WTC11 (cell line): Measurements from ENCODE around the gene COL12A1. TPM values are rescaled to one million over a fixed set of nuclear protein-coding genes. Genes with fewer than 3 reads are reported as not detected.
"Not testable (repeated sequence)": the region's sequence is repeated elsewhere in the genome, so short reads cannot be mapped to it uniquely, and the experiment has no call there.

ENCODE experiments used
- ATAC-seq: fragments of 200-7000 bp; cut with Tn5 transposase; 2 replicates; pipeline ENCODE4 v1.10.0; 2021; ENCODE audit warnings: mild to moderate bottlenecking, moderate library complexity
- CTCF ChIA-PET: fragments of 300-600 bp; sonication (Branson Sonifier 250); formaldehyde crosslinking; loops from one replicate; lab custom pipeline; 2021; ENCODE audit warnings: antibody characterized with exemption; lab: Charles Lee
- POLR2A ChIA-PET: fragments of 350-600 bp; sonication (Branson Sonifier 250); formaldehyde crosslinking; loops from one replicate; lab custom pipeline; 2021; ENCODE audit warnings: antibody characterized with exemption; lab: Charles Lee
- DNase-seq: peaks from one replicate; pipeline ENCODE4 v3.0.0; 2021; ENCODE audit warnings: low spot score
- H3K27ac Mint-ChIP-seq: 2 replicates; pipeline ENCODE4 v1.8.0; 2021; ENCODE audit warnings: mixed read lengths
- H3K27me3 Mint-ChIP-seq: 2 replicates; pipeline ENCODE4 v1.8.0; 2021; ENCODE audit warnings: low read depth, mild to moderate bottlenecking, moderate library complexity, mixed read lengths
- H3K36me3 Mint-ChIP-seq: 2 replicates; pipeline ENCODE4 v1.8.0; 2021; ENCODE audit warnings: mixed read lengths
- H3K4me1 Mint-ChIP-seq: 2 replicates; pipeline ENCODE4 v1.8.0; 2022; ENCODE audit warnings: mixed read lengths
- H3K4me3 Mint-ChIP-seq: 2 replicates; pipeline ENCODE4 v1.8.0; 2021; ENCODE audit warnings: mild to moderate bottlenecking, moderate library complexity, mixed read lengths
- H3K9me3 Mint-ChIP-seq: 2 replicates; pipeline ENCODE4 v1.8.0; 2021; ENCODE audit warnings: mixed read lengths
- ATF1 ChIP-seq: sonication (generic); formaldehyde crosslinking; IDR thresholded peaks from 2 replicates; pipeline ENCODE4 v1.8.1; 2023; ENCODE audit warnings: mild to moderate bottlenecking, moderate library complexity, missing genetic modification reagents
- ATF3 ChIP-seq: sonication (generic); formaldehyde crosslinking; conservative IDR thresholded peaks from 2 replicates; pipeline ENCODE4 v1.8.1; 2022; ENCODE audit warnings: mild to moderate bottlenecking, missing genetic modification reagents
- EMX1 ChIP-seq: fragments of 250-450 bp; sonication (Bioruptor Pico); IDR thresholded peaks from 2 replicates; pipeline ENCODE4 v1.8.0; 2021; ENCODE audit warnings: mild to moderate bottlenecking
- GTF2I ChIP-seq: fragments of 250-450 bp; sonication (Bioruptor Pico); conservative IDR thresholded peaks from 2 replicates; pipeline ENCODE4 v1.4.0; 2021; ENCODE audit warnings: mild to moderate bottlenecking
- NFATC4 ChIP-seq: fragments of 250-450 bp; sonication (Bioruptor Pico); IDR thresholded peaks from 2 replicates; pipeline ENCODE4 v1.9.0; 2021; ENCODE audit warnings: mild to moderate bottlenecking
- STAT6 ChIP-seq: sonication (generic); formaldehyde crosslinking; conservative IDR thresholded peaks from 2 replicates; pipeline ENCODE4 v1.8.1; 2023; ENCODE audit warnings: mild to moderate bottlenecking, low read depth, missing genetic modification reagents, moderate library complexity
- USF1 ChIP-seq: sonication (generic); formaldehyde crosslinking; IDR thresholded peaks from 2 replicates; pipeline ENCODE4 v1.8.0; 2022; ENCODE audit warnings: mild to moderate bottlenecking, missing genetic modification reagents
- ZNF416 ChIP-seq: fragments of 250-450 bp; sonication (Bioruptor Pico); IDR thresholded peaks from 2 replicates; pipeline ENCODE4 v1.9.0; 2021; ENCODE audit warnings: mild to moderate bottlenecking, inconsistent platforms
- ZNF425 ChIP-seq: fragments of 250-450 bp; sonication (Bioruptor Pico); conservative IDR thresholded peaks from 2 replicates; pipeline ENCODE4 v1.9.0; 2021; ENCODE audit warnings: mild to moderate bottlenecking
- ZNF512 ChIP-seq: sonication (generic); formaldehyde crosslinking; IDR thresholded peaks from 2 replicates; pipeline ENCODE4 v1.8.1; 2022; ENCODE audit warnings: missing genetic modification reagents, borderline replicate concordance
- total RNA-seq: library from RNA; stranded (reverse); gene quantifications from 3 replicates; pipeline ENCODE4 v1.2.3, GENCODE V29; 2021
- TF ChIP-seq, protein P1 (sequence below): sonication (generic); formaldehyde crosslinking; IDR thresholded peaks from 2 replicates; pipeline ENCODE4 v1.8.1; 2023; ENCODE audit warnings: mild to moderate bottlenecking, missing genetic modification reagents, borderline replicate concordance
- TF ChIP-seq, protein P2 (sequence below): fragments of 250-450 bp; sonication (Bioruptor Pico); IDR thresholded peaks from 2 replicates; pipeline ENCODE4 v1.9.0; 2021; ENCODE audit warnings: mild to moderate bottlenecking, borderline replicate concordance
- TF ChIP-seq, protein P3 (sequence below): sonication (generic); formaldehyde crosslinking; IDR thresholded peaks from 2 replicates; pipeline ENCODE4 v1.8.1; 2023; ENCODE audit warnings: mild to moderate bottlenecking, missing genetic modification reagents
- TF ChIP-seq, protein P4 (sequence below): sonication (generic); formaldehyde crosslinking; IDR thresholded peaks from 2 replicates; pipeline ENCODE4 v1.8.1; 2022; ENCODE audit warnings: low read depth, mild to moderate bottlenecking, moderate library complexity, missing genetic modification reagents, borderline replicate concordance

The COL12A1 gene
- total RNA-seq, 1 experiment from 2014 or later, result 1.1 TPM

DNA sequence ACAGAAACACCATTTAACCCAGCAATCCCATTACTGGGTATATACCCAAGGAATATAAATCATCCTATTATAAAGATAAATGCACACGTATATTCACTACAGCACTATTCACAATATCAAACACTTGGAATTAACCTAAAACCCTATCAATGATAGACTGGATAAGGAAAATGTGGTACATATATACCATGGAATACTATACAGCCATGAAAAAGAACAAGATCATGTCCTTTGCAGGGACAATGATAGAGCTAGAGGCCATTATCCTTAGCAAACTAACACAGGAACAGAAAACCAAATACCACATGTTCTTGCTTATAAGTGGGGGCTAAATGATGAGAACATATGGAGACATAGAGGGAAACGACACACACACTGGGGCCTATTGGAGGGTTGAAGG lies 19.3 kb downstream of the COL12A1 start:
- CTCF ChIA-PET, H3K4me3 Mint-ChIP-seq, DNase-seq, H3K27ac Mint-ChIP-seq, H3K36me3 Mint-ChIP-seq, ATAC-seq, H3K27me3 Mint-ChIP-seq, H3K4me1 Mint-ChIP-seq, POLR2A ChIA-PET: not testable (repeated sequence)
- H3K9me3 Mint-ChIP-seq, result peaks cover 10% of the 10 kb centered on the region
- peak; percentile 83 for TF ChIP-seq GTF2I (CRISPR knock-in tag)

GRCh38 chr6:75183099-75183541 lies 22.7 kb downstream of the COL12A1 start:
- no peak overlapping the region for H3K4me3 Mint-ChIP-seq
- peaks cover 10% of the 10 kb centered on the region for H3K9me3 Mint-ChIP-seq
- no peak overlapping the region for H3K27ac Mint-ChIP-seq
- TF ChIP-seq, protein P1, sequence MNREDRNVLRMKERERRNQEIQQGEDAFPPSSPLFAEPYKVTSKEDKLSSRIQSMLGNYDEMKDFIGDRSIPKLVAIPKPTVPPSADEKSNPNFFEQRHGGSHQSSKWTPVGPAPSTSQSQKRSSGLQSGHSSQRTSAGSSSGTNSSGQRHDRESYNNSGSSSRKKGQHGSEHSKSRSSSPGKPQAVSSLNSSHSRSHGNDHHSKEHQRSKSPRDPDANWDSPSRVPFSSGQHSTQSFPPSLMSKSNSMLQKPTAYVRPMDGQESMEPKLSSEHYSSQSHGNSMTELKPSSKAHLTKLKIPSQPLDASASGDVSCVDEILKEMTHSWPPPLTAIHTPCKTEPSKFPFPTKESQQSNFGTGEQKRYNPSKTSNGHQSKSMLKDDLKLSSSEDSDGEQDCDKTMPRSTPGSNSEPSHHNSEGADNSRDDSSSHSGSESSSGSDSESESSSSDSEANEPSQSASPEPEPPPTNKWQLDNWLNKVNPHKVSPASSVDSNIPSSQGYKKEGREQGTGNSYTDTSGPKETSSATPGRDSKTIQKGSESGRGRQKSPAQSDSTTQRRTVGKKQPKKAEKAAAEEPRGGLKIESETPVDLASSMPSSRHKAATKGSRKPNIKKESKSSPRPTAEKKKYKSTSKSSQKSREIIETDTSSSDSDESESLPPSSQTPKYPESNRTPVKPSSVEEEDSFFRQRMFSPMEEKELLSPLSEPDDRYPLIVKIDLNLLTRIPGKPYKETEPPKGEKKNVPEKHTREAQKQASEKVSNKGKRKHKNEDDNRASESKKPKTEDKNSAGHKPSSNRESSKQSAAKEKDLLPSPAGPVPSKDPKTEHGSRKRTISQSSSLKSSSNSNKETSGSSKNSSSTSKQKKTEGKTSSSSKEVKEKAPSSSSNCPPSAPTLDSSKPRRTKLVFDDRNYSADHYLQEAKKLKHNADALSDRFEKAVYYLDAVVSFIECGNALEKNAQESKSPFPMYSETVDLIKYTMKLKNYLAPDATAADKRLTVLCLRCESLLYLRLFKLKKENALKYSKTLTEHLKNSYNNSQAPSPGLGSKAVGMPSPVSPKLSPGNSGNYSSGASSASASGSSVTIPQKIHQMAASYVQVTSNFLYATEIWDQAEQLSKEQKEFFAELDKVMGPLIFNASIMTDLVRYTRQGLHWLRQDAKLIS, result no peak
- TF ChIP-seq ATF1 (CRISPR knock-in tag), result no peak
- no peak for TF ChIP-seq ATF3 (CRISPR knock-in tag)
- no peak for TF ChIP-seq ZNF416 (CRISPR knock-in tag)
- no peak for TF ChIP-seq NFATC4 (CRISPR knock-in tag)
- no peak for TF ChIP-seq STAT6 (CRISPR knock-in tag)
- TF ChIP-seq ZNF512, result no peak
- TF ChIP-seq, protein P2, sequence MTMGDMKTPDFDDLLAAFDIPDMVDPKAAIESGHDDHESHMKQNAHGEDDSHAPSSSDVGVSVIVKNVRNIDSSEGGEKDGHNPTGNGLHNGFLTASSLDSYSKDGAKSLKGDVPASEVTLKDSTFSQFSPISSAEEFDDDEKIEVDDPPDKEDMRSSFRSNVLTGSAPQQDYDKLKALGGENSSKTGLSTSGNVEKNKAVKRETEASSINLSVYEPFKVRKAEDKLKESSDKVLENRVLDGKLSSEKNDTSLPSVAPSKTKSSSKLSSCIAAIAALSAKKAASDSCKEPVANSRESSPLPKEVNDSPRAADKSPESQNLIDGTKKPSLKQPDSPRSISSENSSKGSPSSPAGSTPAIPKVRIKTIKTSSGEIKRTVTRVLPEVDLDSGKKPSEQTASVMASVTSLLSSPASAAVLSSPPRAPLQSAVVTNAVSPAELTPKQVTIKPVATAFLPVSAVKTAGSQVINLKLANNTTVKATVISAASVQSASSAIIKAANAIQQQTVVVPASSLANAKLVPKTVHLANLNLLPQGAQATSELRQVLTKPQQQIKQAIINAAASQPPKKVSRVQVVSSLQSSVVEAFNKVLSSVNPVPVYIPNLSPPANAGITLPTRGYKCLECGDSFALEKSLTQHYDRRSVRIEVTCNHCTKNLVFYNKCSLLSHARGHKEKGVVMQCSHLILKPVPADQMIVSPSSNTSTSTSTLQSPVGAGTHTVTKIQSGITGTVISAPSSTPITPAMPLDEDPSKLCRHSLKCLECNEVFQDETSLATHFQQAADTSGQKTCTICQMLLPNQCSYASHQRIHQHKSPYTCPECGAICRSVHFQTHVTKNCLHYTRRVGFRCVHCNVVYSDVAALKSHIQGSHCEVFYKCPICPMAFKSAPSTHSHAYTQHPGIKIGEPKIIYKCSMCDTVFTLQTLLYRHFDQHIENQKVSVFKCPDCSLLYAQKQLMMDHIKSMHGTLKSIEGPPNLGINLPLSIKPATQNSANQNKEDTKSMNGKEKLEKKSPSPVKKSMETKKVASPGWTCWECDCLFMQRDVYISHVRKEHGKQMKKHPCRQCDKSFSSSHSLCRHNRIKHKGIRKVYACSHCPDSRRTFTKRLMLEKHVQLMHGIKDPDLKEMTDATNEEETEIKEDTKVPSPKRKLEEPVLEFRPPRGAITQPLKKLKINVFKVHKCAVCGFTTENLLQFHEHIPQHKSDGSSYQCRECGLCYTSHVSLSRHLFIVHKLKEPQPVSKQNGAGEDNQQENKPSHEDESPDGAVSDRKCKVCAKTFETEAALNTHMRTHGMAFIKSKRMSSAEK, result no peak
- TF ChIP-seq, protein P3, sequence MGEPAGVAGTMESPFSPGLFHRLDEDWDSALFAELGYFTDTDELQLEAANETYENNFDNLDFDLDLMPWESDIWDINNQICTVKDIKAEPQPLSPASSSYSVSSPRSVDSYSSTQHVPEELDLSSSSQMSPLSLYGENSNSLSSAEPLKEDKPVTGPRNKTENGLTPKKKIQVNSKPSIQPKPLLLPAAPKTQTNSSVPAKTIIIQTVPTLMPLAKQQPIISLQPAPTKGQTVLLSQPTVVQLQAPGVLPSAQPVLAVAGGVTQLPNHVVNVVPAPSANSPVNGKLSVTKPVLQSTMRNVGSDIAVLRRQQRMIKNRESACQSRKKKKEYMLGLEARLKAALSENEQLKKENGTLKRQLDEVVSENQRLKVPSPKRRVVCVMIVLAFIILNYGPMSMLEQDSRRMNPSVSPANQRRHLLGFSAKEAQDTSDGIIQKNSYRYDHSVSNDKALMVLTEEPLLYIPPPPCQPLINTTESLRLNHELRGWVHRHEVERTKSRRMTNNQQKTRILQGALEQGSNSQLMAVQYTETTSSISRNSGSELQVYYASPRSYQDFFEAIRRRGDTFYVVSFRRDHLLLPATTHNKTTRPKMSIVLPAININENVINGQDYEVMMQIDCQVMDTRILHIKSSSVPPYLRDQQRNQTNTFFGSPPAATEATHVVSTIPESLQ (CRISPR knock-in tag), result no peak
- TF ChIP-seq, protein P4, sequence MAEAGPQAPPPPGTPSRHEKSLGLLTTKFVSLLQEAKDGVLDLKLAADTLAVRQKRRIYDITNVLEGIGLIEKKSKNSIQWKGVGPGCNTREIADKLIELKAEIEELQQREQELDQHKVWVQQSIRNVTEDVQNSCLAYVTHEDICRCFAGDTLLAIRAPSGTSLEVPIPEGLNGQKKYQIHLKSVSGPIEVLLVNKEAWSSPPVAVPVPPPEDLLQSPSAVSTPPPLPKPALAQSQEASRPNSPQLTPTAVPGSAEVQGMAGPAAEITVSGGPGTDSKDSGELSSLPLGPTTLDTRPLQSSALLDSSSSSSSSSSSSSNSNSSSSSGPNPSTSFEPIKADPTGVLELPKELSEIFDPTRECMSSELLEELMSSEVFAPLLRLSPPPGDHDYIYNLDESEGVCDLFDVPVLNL (CRISPR knock-in tag), result no peak
- no peak for TF ChIP-seq EMX1 (CRISPR knock-in tag)
- no peak for TF ChIP-seq ZNF425 (CRISPR knock-in tag)
- no peak for TF ChIP-seq USF1 (CRISPR knock-in tag)

More at GRCh38 chr6:75183099-75183541, 22.7 kb downstream of the COL12A1 start:
- CTCF ChIA-PET, result interaction anchor here (1.4 kb wide), 1 partner anchor 26 kb away, joined by 3 read pairs; no protein-coding TSS in a partner anchor
- no peaks in the 10 kb centered on the region for H3K36me3 Mint-ChIP-seq
- H3K4me1 Mint-ChIP-seq, result peaks cover 6% of the 10 kb centered on the region
- ATAC-seq (no peak), DNase-seq (no peak)
- peaks cover 3% of the 10 kb centered on the region; the same call in 1 of the 2 replicates for H3K27me3 Mint-ChIP-seq
- POLR2A ChIA-PET, result interaction anchor here (0.6 kb wide), 1 partner anchor 584 kb away, joined by 3 read pairs; no protein-coding TSS in a partner anchor
